ENCODE data around the gene RPS4Y1.

- TF ChIP-seq CTCF (IDR thresholded peaks at IDR 0.05): no peak
- no peak for TF ChIP-seq POLR2AphosphoS5 (IDR thresholded peaks at IDR 0.05)
- no peak for TF ChIP-seq POLR2A (IDR thresholded peaks at IDR 0.05)
- TF ChIP-seq EP300 (IDR thresholded peaks at IDR 0.05): no peak
These were observed 12.9 kb downstream of the RPS4Y1 start for GRCh38 chrY:2854145-2854774.

All from stomach (tissue), 4 donors.